Heart right ventricle (tissue), 16 donors: ENCODE data around the gene DEFB129. TPM values are rescaled to one million over a fixed set of nuclear protein-coding genes. Genes with fewer than 3 reads are reported as not detected.
"Not testable (repeated sequence)": the region's sequence is repeated elsewhere in the genome, so short reads cannot be mapped to it uniquely, and the experiment has no call there.

Experiments
- ATAC-seq, 8 donors: fragments of 200-7000 bp; cut with Tn5 transposase; one replicate each; pipeline ENCODE4 v1.9.1; 2020; ENCODE audit warnings: mild to moderate bottlenecking in 8 of 8, moderate library complexity in 8 of 8, moderate number of reproducible peaks in 1 of 8
- DNase-seq, 2 donors: peaks; one replicate each; pipeline ENCODE4 v3.0.0-alpha.2; 2020
- H3K27ac ChIP-seq, 10 donors: fragments of 200-600 bp; sonication (generic) in 2 of 10; one replicate each; pipeline versions ENCODE4 v1.5.0 to v1.8.0; 2020 to 2022; ENCODE audit warnings: mild to moderate bottlenecking in 3 of 10
- H3K27me3 ChIP-seq, 7 donors: fragments of 200-600 bp; one replicate each; pipeline ENCODE4 v1.8.0; 2021 to 2022; ENCODE audit warnings: mild to moderate bottlenecking in 2 of 7
- H3K36me3 ChIP-seq, 9 donors: fragments of 200-600 bp; sonication (generic) in 1 of 9; one replicate each; pipeline versions ENCODE4 v1.5.0 to v1.8.0; 2020 to 2022; ENCODE audit warnings: mild to moderate bottlenecking in 2 of 9
- H3K4me1 ChIP-seq, 9 donors: fragments of 200-600 bp; sonication (generic) in 1 of 9; one replicate each; pipeline versions ENCODE4 v1.5.0 to v1.8.0; 2020 to 2022; ENCODE audit warnings: mild to moderate bottlenecking in 4 of 9
- H3K4me3 ChIP-seq, 10 donors: fragments of 200-600 bp; sonication (generic) in 2 of 10; one replicate each; pipeline versions ENCODE4 v1.5.0 to v1.8.0; 2020 to 2022; ENCODE audit warnings: mild to moderate bottlenecking in 7 of 10, moderate library complexity in 2 of 10
- H3K9me3 ChIP-seq, 11 donors: fragments of 200-600 bp in 10 of 11; sonication (generic) in 2 of 11; one replicate each; pipeline versions ENCODE4 v1.5.0 to v1.8.0; 2013 to 2022; ENCODE audit warnings: mild to moderate bottlenecking in 2 of 11, control low read depth in 1 of 11, moderate library complexity in 1 of 11
- CTCF ChIP-seq, 9 donors: fragments of 200-600 bp; sonication (generic) in 2 of 9; IDR thresholded peaks; one replicate each; pipeline versions ENCODE4 v1.5.0 to v1.8.0; 2021 to 2022; ENCODE audit warnings: antibody characterized with exemption in 9 of 9, mild to moderate bottlenecking in 5 of 9, moderate library complexity in 1 of 9
- WGBS, 2 donors: extraction: QIAGEN DNeasy Blood & Tissue Kit; methylation state at CpG; one replicate each; pipeline ENCODE4 v1.1.7; 2013; ENCODE audit warnings: inconsistent platforms in 1 of 2; 5-methylcytosine and 5-hydroxymethylcytosine counted together
- intact Hi-C, 10 donors: fragments of 100-400 bp; cut with DNase I; formaldehyde crosslinking; loops; one replicate each; pipeline versions ENCODE4 v1.11.1 to v1.14.2; 2022
- polyA plus RNA-seq, 2 donors: library from polyadenylated mRNA; stranded (reverse); fragments of 200-250 nt; gene quantifications; one replicate each; pipeline ENCODE4 v1.2.3, GENCODE V29; 2013
- total RNA-seq, 10 donors: library from RNA; stranded (reverse); fragmentation: NEBNext Ultra II Directional in 3 of 10; extraction: Animal tissue kit (Norgen Biotek cat#: 25700) in 3 of 10; gene quantifications; one replicate each; pipeline versions ENCODE4 v1.2.1 to v1.2.4, GENCODE V29; 2021 to 2023
- donor health status: Arrhythmogenic right ventricular cardiomyopathy.
- donor health status: ischemic (EF 13 %, LVEDD 7.1; RV severe dilation, severe dysfunction).
- donor health status: healthy with polysubstance abuse.
- donor health status: DM: no; HTN: yes; CAD: no.
- donor health status: DM: no; HTN: no; CAD: no.
- donor health status: ischemic (EF 25% LVEDD 6.9; RV normal size, moderate dysfunction).
- donor health status: ischemic (EF 25% LVEDD 5.7; RV mildly dilated, moderate dysfunction).
- donor health status: healthy.
- donor health status: DM: yes; HTN: yes; CAD: no.
- donor health status: Ischemic cardiomyopathy.
- donor health status: ischemic (EF 35%, LVEDD 5.7; RV mildly dilated, moderate dysfunction).
- donor health status: nonischemic (EF 11% LVEDD 7.7; RV severe dilation, severe dysfunction).
- donor health status: DM: yes; HTN: yes; CAD: no.
- donor health status: PGD.
- donor health status: ischemic (EF 29% LVEDD 5.4; RV normal size, mild dysfunction).
- donor health status: nonischemic (EF 23%, LVEDD 6.1; RV moderate dilation, normal function).

The DEFB129 gene
- total and polyA plus RNA-seq, 12 donors = not detected

DNA sequence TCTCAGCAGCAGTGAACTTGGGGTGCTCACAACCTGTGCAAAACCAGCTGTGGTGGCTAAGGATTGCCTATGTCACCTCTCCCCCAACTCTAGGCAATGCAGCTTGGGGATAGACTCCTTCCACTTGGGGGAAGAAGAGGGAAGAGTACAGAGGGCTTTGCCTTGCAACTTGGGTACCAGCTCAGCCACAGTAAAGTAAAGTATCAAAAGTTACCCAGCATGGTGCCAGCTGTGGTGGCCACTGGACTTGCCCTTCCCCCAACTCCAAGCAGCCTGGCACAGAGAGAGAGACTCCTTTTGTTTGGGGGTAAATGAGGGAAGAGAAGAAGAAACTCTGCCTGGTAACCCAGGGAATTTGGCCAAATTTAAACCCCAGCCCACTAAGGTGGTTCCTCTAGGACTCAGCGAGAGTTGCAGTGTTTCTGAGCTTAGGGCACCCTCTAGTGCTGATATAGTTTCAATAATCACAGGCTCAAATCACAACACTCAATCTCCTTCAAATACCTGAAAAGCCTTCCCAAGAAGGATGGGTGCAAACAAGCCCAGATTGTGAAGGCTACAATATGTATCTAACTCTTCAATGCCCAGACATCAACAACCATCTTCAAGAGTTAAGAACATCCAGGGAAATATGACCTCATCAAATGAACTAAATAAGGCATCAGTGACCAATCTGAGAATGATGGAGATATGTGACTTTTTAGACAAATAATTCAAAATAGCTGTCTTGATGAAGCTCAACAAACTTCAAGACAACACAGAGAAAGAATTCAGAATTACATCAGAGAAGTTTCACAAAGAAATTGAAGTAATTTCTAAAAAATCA is 7.6 kb upstream of the DEFB129 start:
- TF ChIP-seq CTCF (IDR thresholded peaks at IDR 0.05) = peak in 8 of 9 donors; percentile 11 to 54 (median 43)
- ATAC-seq = peak in 6 of 8 donors; percentile 55 to 74 (median 64)
- H3K4me1 ChIP-seq = peaks cover 0 to 12% (median 0%) of the 10 kb centered on the region in 9 donors
- intact Hi-C loops = loop anchor here in 1 of 10 donors (10.0 kb wide), 1 partner anchor 115 kb away; no protein-coding TSS in a partner anchor
- no peak overlapping the region for H3K4me3 ChIP-seq
- no peaks in the 10 kb centered on the region for H3K36me3 ChIP-seq
- H3K27ac ChIP-seq = no peak overlapping the region
- 0 to 5% methylated on average over 1 of the region's 1 CpG for WGBS, 2 donors
- DNase-seq = no peak
- peaks cover 0 to 29% (median 4%) of the 10 kb centered on the region in 7 donors for H3K27me3 ChIP-seq
- H3K9me3 ChIP-seq = no peaks in the 10 kb centered on the region

- peaks cover 0 to 34% (median 8%) of the 10 kb centered on the region in 7 donors for H3K27me3 ChIP-seq
- no peak for TF ChIP-seq CTCF (IDR thresholded peaks at IDR 0.05)
- H3K9me3 ChIP-seq = peaks cover 0 to 5% (median 0%) of the 10 kb centered on the region in 11 donors
- 41 to 61% methylated on average over 1 of the region's 1 CpG for WGBS, 2 donors
- H3K36me3 ChIP-seq = no peaks in the 10 kb centered on the region
- intact Hi-C loops = no loop called here
- no peak overlapping the region for H3K4me3 ChIP-seq
- no peak for DNase-seq
- ATAC-seq = no peak
- H3K27ac ChIP-seq = no peak overlapping the region
- H3K4me1 ChIP-seq = peaks cover 0 to 8% (median 0%) of the 10 kb centered on the region in 9 donors
Observed at GRCh38 chr20:221258-221830, 5.7 kb upstream of the DEFB129 start.

DNA sequence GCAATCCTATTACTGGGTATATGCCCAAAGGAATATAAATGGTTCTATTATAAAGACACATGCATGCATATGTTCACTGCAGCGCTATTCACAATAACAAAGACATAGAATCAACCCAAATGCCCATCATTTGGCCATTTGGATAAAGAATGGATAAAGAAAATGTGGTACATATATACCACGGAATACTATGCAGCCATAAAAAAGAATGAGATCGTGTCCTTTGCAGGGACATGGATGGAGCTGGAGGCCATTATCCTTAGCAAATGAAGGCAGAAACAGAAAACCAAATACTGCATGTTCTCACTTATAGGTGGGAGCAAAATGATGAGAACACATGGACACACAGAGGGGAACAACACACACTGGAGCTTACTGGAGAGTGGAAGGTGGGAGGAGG is 1.2 kb upstream of the DEFB129 start:
- 73 to 81% methylated on average over 3 of the region's 3 CpGs for WGBS, 2 donors
- H3K9me3 ChIP-seq, H3K4me3 ChIP-seq, ATAC-seq, intact Hi-C loops, H3K4me1 ChIP-seq, H3K27ac ChIP-seq, DNase-seq, H3K36me3 ChIP-seq: not testable (repeated sequence)
- H3K27me3 ChIP-seq = peaks cover 0 to 14% (median 7%) of the 10 kb centered on the region in 7 donors

GRCh38 chr20:227439-228105 is 514 bp downstream of the DEFB129 start:
- Histone ChIP-seq H3K36me3 (no peaks in the 10 kb centered on the region), H3K27me3 (peaks cover 0 to 14% (median 7%) of the 10 kb centered on the region in 7 donors), H3K4me1 (no peaks in the 10 kb centered on the region), H3K27ac (no peak overlapping the region), H3K4me3 (no peak overlapping the region), H3K9me3 (peaks cover 0 to 5% (median 0%) of the 10 kb centered on the region in 11 donors)
- DNase-seq (no peak), ATAC-seq (no peak)
- no peak for TF ChIP-seq CTCF (IDR thresholded peaks at IDR 0.05)
- WGBS, 2 donors = 71 to 78% methylated on average over 3 of the region's 3 CpGs
- intact Hi-C loops = no loop called here
